Caco-2 (cell line): ENCODE data around the gene NCOA4. TPM values are rescaled to one million over a fixed set of nuclear protein-coding genes. Genes with fewer than 3 reads are reported as not detected.
"Not testable (repeated sequence)": the region's sequence is repeated elsewhere in the genome, so short reads cannot be mapped to it uniquely, and the experiment has no call there.

ENCODE experiments used
- BruUV-seq: library from RNA; stranded (reverse); fragments of 400-500 nt; replicated peaks from 2 replicates; lab custom pipeline; 2021; lab: Mats Ljungman, UMichigan
- CTCF ChIA-PET: fragments of 300-600 bp; sonication (Branson Sonifier 250); formaldehyde crosslinking; loops from one replicate; lab custom pipeline; 2022; ENCODE audit warnings: antibody characterized with exemption; lab: Charles Lee
- POLR2A ChIA-PET: fragments of 300-600 bp; sonication (Branson Sonifier 250); formaldehyde crosslinking; loops from one replicate; lab custom pipeline; 2022; ENCODE audit warnings: antibody characterized with exemption; lab: Charles Lee
- DNase-seq, 2 experiments: peaks; one replicate each; pipeline versions ENCODE4 v3.0.0 to v3.0.0-alpha.2; 2020 to 2022
- H3K27me3 ChIP-seq: replicated peaks from 2 replicates; pipeline ENCODE4 v1.6.0; 2011; ENCODE audit warnings: low read length; ENCODE audit not compliant: control insufficient read depth, insufficient read depth
- H3K36me3 ChIP-seq: 2 replicates; pipeline ENCODE4 v1.5.1; 2011; ENCODE audit warnings: low read length; ENCODE audit not compliant: control insufficient read depth, insufficient read depth
- H3K4me1 ChIP-seq: fragments of 250-450 bp; sonication (Bioruptor Pico); 2 replicates; pipeline ENCODE4 v1.5.1; 2020; ENCODE audit warnings: mild to moderate bottlenecking
- H3K4me3 ChIP-seq: 2 replicates; pipeline ENCODE4 v1.5.1; 2011; ENCODE audit warnings: low read depth, mild to moderate bottlenecking, control low read depth, low read length
- H3K9me3 ChIP-seq: fragments of 250-450 bp; sonication (Bioruptor Pico); 2 replicates; pipeline ENCODE4 v1.5.1; 2020; ENCODE audit warnings: mild to moderate bottlenecking, moderate library complexity
- H3K27ac Mint-ChIP-seq: one replicate; pipeline ENCODE4 v1.8.0; 2022; ENCODE audit warnings: mixed read lengths; ENCODE audit not compliant: unreplicated experiment
- H3K27me3 Mint-ChIP-seq: one replicate; pipeline ENCODE4 v1.8.0; 2022; ENCODE audit warnings: mixed read lengths; ENCODE audit not compliant: insufficient read depth, unreplicated experiment
- H3K36me3 Mint-ChIP-seq: one replicate; pipeline ENCODE4 v1.8.0; 2022; ENCODE audit warnings: mild to moderate bottlenecking, mixed read lengths; ENCODE audit not compliant: insufficient read depth, unreplicated experiment
- H3K4me1 Mint-ChIP-seq: one replicate; pipeline ENCODE4 v1.8.0; 2022; ENCODE audit warnings: low read depth, mixed read lengths; ENCODE audit not compliant: unreplicated experiment
- H3K4me3 Mint-ChIP-seq: one replicate; pipeline ENCODE4 v1.8.0; 2022; ENCODE audit warnings: mild to moderate bottlenecking, moderate library complexity, mixed read lengths; ENCODE audit not compliant: unreplicated experiment
- H3K9me3 Mint-ChIP-seq: one replicate; pipeline ENCODE4 v1.8.0; 2022; ENCODE audit warnings: mixed read lengths; ENCODE audit not compliant: unreplicated experiment
- intact Hi-C: fragments of 100-400 bp; cut with micrococcal nuclease; formaldehyde crosslinking; loops from one replicate; pipeline ENCODE4 v1.10.0; 2022; ENCODE audit not compliant: unreplicated experiment
- total RNA-seq: library from RNA; stranded (reverse); gene quantifications from 2 replicates; pipeline ENCODE4 v1.2.3, GENCODE V29; 2022
- TF ChIP-seq, protein P1 (sequence below), 2 experiments: fragments of 200-600 bp in 1 of 2; IDR thresholded peaks; 1 replicate in 1 of 2; 2 replicates in 1 of 2; pipeline versions ENCODE4 v1.5.1 to v1.8.0; 2011 to 2022; ENCODE audit warnings: antibody characterized with exemption in 1 of 2, control low read depth in 1 of 2, inconsistent platforms in 1 of 2, low read depth in 1 of 2, low read length in 1 of 2, mild to moderate bottlenecking in 1 of 2, moderate library complexity in 1 of 2; ENCODE audit not compliant: insufficient read depth in 1 of 2, severe bottlenecking in 1 of 2, unreplicated experiment in 1 of 2

NCOA4 gene
- total RNA-seq, 1 experiment from 2014 or later, result 139 TPM

GRCh38 chr10:46000538-46000937 lies 29.9 kb downstream of the NCOA4 start:
- DNase-seq, result no peak
- intact Hi-C loops, result no loop called here
- ChIA-PET POLR2A (no interaction called here), CTCF (no interaction called here)
- H3K36me3 Mint-ChIP-seq, result peaks cover 83% of the 10 kb centered on the region
- H3K4me1 ChIP-seq, result peaks cover 27% of the 10 kb centered on the region
- H3K4me3 ChIP-seq, result no peak overlapping the region
- no peaks in the 10 kb centered on the region; the same call in 1 of the 2 replicates for H3K9me3 ChIP-seq
- H3K4me1 Mint-ChIP-seq, result peaks cover 31% of the 10 kb centered on the region
- H3K27me3 Mint-ChIP-seq, result no peaks in the 10 kb centered on the region
- H3K9me3 Mint-ChIP-seq, result peaks cover 11% of the 10 kb centered on the region
- peaks cover 6% of the 10 kb centered on the region; the same call in 1 of the 2 replicates for H3K36me3 ChIP-seq
- TF ChIP-seq, protein P1, sequence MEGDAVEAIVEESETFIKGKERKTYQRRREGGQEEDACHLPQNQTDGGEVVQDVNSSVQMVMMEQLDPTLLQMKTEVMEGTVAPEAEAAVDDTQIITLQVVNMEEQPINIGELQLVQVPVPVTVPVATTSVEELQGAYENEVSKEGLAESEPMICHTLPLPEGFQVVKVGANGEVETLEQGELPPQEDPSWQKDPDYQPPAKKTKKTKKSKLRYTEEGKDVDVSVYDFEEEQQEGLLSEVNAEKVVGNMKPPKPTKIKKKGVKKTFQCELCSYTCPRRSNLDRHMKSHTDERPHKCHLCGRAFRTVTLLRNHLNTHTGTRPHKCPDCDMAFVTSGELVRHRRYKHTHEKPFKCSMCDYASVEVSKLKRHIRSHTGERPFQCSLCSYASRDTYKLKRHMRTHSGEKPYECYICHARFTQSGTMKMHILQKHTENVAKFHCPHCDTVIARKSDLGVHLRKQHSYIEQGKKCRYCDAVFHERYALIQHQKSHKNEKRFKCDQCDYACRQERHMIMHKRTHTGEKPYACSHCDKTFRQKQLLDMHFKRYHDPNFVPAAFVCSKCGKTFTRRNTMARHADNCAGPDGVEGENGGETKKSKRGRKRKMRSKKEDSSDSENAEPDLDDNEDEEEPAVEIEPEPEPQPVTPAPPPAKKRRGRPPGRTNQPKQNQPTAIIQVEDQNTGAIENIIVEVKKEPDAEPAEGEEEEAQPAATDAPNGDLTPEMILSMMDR (IDR thresholded peaks at IDR 0.05; ENCODE audit: insufficient read depth in 1 of 2, low read depth in 1 of 2, low read length in 1 of 2, severe bottlenecking in 1 of 2, unreplicated experiment in 1 of 2), result no peak
- BruUV-seq, result no TSS peak
- H3K27ac Mint-ChIP-seq, result no peak overlapping the region
- no peak overlapping the region for H3K4me3 Mint-ChIP-seq
- no peaks in the 10 kb centered on the region for H3K27me3 ChIP-seq

DNA sequence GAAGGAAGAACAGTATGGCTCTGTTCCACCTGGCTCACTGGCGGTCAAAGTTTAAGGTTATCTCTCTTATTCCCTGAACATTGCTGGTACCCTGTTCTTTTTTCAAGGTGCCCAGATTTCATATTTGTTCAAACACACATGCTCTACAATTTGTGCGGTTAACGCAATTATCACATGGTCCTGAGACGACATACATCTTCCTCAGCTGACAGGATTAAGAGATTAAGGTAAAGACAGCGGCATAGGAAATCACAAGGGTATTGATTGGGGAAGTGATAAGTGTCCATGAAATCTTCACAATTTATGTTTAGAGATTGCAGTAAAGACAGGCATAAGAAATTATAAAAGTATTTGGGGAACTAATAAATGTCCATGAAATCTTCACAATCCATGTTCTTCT lies 30.5 kb downstream of the NCOA4 start:
- peaks cover 27% of the 10 kb centered on the region for H3K4me1 ChIP-seq
- POLR2A ChIA-PET, H3K27ac Mint-ChIP-seq, H3K27me3 Mint-ChIP-seq, H3K9me3 ChIP-seq, H3K36me3 ChIP-seq, BruUV-seq, H3K4me3 ChIP-seq, H3K4me3 Mint-ChIP-seq, DNase-seq, H3K27me3 ChIP-seq, CTCF ChIA-PET: not testable (repeated sequence)
- intact Hi-C loops, result loop anchor here (2.0 kb wide), 1 partner anchor 23 kb away; no protein-coding TSS in a partner anchor
- Mint-ChIP-seq H3K36me3 (peaks cover 77% of the 10 kb centered on the region), H3K9me3 (peaks cover 11% of the 10 kb centered on the region), H3K4me1 (peaks cover 31% of the 10 kb centered on the region)

GRCh38 chr10:45997994-45998763 lies 32.2 kb downstream of the NCOA4 start:
- CTCF ChIA-PET, result interaction anchor here (0.6 kb wide), 1 partner anchor 24 kb away, joined by 6 read pairs; no protein-coding TSS in a partner anchor
- peaks cover 70% of the 10 kb centered on the region for H3K36me3 Mint-ChIP-seq
- peak overlapping the region; percentile 57 for H3K27ac Mint-ChIP-seq
- intact Hi-C loops, result loop anchor here (2.0 kb wide), 1 partner anchor 25 kb away; no protein-coding TSS in a partner anchor
- H3K4me3 ChIP-seq, result no peak overlapping the region
- no peaks in the 10 kb centered on the region; the same call in 1 of the 2 replicates for H3K9me3 ChIP-seq
- H3K4me3 Mint-ChIP-seq, result peak overlapping the region; percentile 11
- peaks cover 27% of the 10 kb centered on the region for H3K4me1 ChIP-seq
- H3K36me3 ChIP-seq, result peaks cover 4% of the 10 kb centered on the region; the same call in 1 of the 2 replicates
- POLR2A ChIA-PET, result no interaction called here
- H3K9me3 Mint-ChIP-seq, result peaks cover 11% of the 10 kb centered on the region
- DNase-seq, result peak in 1 of 2 experiments; percentile 66
- H3K4me1 Mint-ChIP-seq, result peaks cover 31% of the 10 kb centered on the region
- TF ChIP-seq, protein P1 (IDR thresholded peaks at IDR 0.05; ENCODE audit: insufficient read depth in 1 of 2, low read depth in 1 of 2, low read length in 1 of 2, severe bottlenecking in 1 of 2, unreplicated experiment in 1 of 2), result no peak
- H3K27me3 ChIP-seq, result no peaks in the 10 kb centered on the region
- BruUV-seq, result no TSS peak
- H3K27me3 Mint-ChIP-seq, result no peaks in the 10 kb centered on the region
